Measurements from ENCODE around the gene TMPRSS4.
A peak's percentile ranks its signal among the peaks of the same experiment; 100 is the strongest.

The TMPRSS4 gene

GRCh38 chr11:118079491-118079890, 2.6 kb downstream of the TMPRSS4 start:
- no peaks in the 10 kb centered on the region for H3K9me3 ChIP-seq (ENCODE audit: severe bottlenecking)
- H3K36me3 ChIP-seq = no peaks in the 10 kb centered on the region
- no peaks in the 10 kb centered on the region for H3K27me3 ChIP-seq (ENCODE audit: insufficient read depth, low read depth, severe bottlenecking)
- no peak overlapping the region for H3K27ac ChIP-seq
- no peak for DNase-seq
- TF ChIP-seq, protein P1, sequence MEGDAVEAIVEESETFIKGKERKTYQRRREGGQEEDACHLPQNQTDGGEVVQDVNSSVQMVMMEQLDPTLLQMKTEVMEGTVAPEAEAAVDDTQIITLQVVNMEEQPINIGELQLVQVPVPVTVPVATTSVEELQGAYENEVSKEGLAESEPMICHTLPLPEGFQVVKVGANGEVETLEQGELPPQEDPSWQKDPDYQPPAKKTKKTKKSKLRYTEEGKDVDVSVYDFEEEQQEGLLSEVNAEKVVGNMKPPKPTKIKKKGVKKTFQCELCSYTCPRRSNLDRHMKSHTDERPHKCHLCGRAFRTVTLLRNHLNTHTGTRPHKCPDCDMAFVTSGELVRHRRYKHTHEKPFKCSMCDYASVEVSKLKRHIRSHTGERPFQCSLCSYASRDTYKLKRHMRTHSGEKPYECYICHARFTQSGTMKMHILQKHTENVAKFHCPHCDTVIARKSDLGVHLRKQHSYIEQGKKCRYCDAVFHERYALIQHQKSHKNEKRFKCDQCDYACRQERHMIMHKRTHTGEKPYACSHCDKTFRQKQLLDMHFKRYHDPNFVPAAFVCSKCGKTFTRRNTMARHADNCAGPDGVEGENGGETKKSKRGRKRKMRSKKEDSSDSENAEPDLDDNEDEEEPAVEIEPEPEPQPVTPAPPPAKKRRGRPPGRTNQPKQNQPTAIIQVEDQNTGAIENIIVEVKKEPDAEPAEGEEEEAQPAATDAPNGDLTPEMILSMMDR (IDR thresholded peaks at IDR 0.05; ENCODE audit: low read depth, low read length) = no peak
- no peak overlapping the region for H3K4me3 ChIP-seq (ENCODE audit: low read depth, low read length)

DNA sequence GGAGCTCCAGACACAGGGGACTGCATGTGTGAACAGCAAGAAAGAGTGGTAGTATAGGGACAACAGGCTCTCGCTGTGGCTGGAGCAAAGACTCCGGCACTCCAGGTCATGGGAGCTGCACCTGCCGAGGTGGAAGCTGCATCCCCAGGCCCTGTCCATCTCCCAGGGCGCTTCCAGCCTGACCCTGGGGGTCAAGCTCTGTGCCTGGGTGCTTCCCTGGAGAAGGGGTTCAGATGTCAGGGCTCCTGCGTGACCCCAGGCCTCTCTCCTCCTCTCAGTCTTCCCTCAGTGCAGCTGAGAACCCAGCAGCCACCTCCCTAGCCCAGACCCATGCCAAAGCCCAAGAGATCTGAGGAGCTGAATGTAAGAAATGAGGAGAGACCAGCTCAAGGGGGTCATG, 3.4 kb downstream of the TMPRSS4 start:
- no peak overlapping the region for H3K27ac ChIP-seq

GRCh38 chr11:118081241-118081958, 4.5 kb downstream of the TMPRSS4 start:
- DNase-seq = no peak
- TF ChIP-seq, protein P1 (IDR thresholded peaks at IDR 0.05; ENCODE audit: low read depth, low read length) = no peak
- H3K27me3 ChIP-seq (ENCODE audit: insufficient read depth, low read depth, severe bottlenecking) = no peaks in the 10 kb centered on the region
- H3K9me3 ChIP-seq (ENCODE audit: severe bottlenecking) = no peaks in the 10 kb centered on the region
- no peak overlapping the region for H3K4me3 ChIP-seq (ENCODE audit: low read depth, low read length)
- no peak overlapping the region for H3K27ac ChIP-seq
- no peaks in the 10 kb centered on the region for H3K36me3 ChIP-seq

More for the DNA sequence above, 3.4 kb downstream of the TMPRSS4 start:
- Histone ChIP-seq H3K4me3 (ENCODE audit: low read depth, low read length) (no peak overlapping the region), H3K9me3 (ENCODE audit: severe bottlenecking) (no peaks in the 10 kb centered on the region), H3K27me3 (ENCODE audit: insufficient read depth, low read depth, severe bottlenecking) (no peaks in the 10 kb centered on the region), H3K36me3 (no peaks in the 10 kb centered on the region)
- TF ChIP-seq, protein P1 (IDR thresholded peaks at IDR 0.05; ENCODE audit: low read depth, low read length) = no peak
- no peak for DNase-seq

GRCh38 chr11:118082880-118083552, 6.1 kb downstream of the TMPRSS4 start:
- H3K27me3 ChIP-seq (ENCODE audit: insufficient read depth, low read depth, severe bottlenecking) = no peaks in the 10 kb centered on the region
- H3K4me3 ChIP-seq (ENCODE audit: low read depth, low read length) = peak overlapping the region; percentile 19
- H3K27ac ChIP-seq = peak overlapping the region; percentile 44; the same call in 1 of the 2 replicates
- TF ChIP-seq, protein P1 (IDR thresholded peaks at IDR 0.05; ENCODE audit: low read depth, low read length) = no peak
- peaks cover 10% of the 10 kb centered on the region for H3K9me3 ChIP-seq (ENCODE audit: severe bottlenecking)
- no peaks in the 10 kb centered on the region for H3K36me3 ChIP-seq
- no peak for DNase-seq

GRCh38 chr11:118084247-118084646, 7.4 kb downstream of the TMPRSS4 start:
- no peak for DNase-seq

More at GRCh38 chr11:118084247-118084646, 7.4 kb downstream of the TMPRSS4 start:
- no peak overlapping the region for H3K4me3 ChIP-seq (ENCODE audit: low read depth, low read length)
- H3K27ac ChIP-seq = no peak overlapping the region
- no peaks in the 10 kb centered on the region for H3K27me3 ChIP-seq (ENCODE audit: insufficient read depth, low read depth, severe bottlenecking)
- H3K9me3 ChIP-seq (ENCODE audit: severe bottlenecking) = peaks cover 15% of the 10 kb centered on the region
- TF ChIP-seq, protein P1 (IDR thresholded peaks at IDR 0.05; ENCODE audit: low read depth, low read length) = no peak
- no peaks in the 10 kb centered on the region for H3K36me3 ChIP-seq

Data from WERI-Rb-1 (cell line).